Vagina (tissue), 2 donors: ENCODE measurements around the gene PDE7B.

Experiments
- CTCF ChIP-seq, 3 experiments: fragments of 450-650 bp in 2 of 3; fragments of 200-600 bp in 1 of 3; sonication (generic) in 1 of 3; IDR thresholded peaks; one replicate each; pipeline ENCODE4 v1.5.1; 2017 to 2019; ENCODE audit warnings: antibody characterized with exemption in 3 of 3, mild to moderate bottlenecking in 2 of 3, moderate library complexity in 2 of 3
- POLR2A ChIP-seq, 2 donors: fragments of 450-650 bp; IDR thresholded peaks; one replicate each; pipeline ENCODE4 v1.6.1; 2017; ENCODE audit warnings: antibody characterized with exemption in 2 of 2, mild to moderate bottlenecking in 2 of 2, moderate library complexity in 2 of 2

- TF ChIP-seq CTCF (IDR thresholded peaks at IDR 0.05) (no peak), POLR2A (IDR thresholded peaks at IDR 0.05) (no peak)
These were observed 199.8 kb downstream of the PDE7B start for GRCh38 chr6:136051140-136051775.
